Body of pancreas (tissue), 4 donors: ENCODE results near the gene USP54. TPM values are rescaled to one million over a fixed set of nuclear protein-coding genes. Genes with fewer than 3 reads are reported as not detected.

Experiments used
- ATAC-seq: fragments of 150-250 bp; one replicate; pipeline ENCODE4 v1.9.1; 2016
- DNase-seq, 4 donors: peaks; one replicate each; pipeline ENCODE4 v3.0.0-alpha.2; 2019
- H3K27ac ChIP-seq, 4 donors: fragments of 200-600 bp; sonication (generic); 1 replicate in 3 of 4; 2 replicates in 1 of 4; pipeline versions ENCODE4 v1.5.1 to v1.6.1; 2016 to 2019; ENCODE audit warnings: mild to moderate bottlenecking in 1 of 4, mixed read lengths in 1 of 4, moderate library complexity in 1 of 4
- H3K27me3 ChIP-seq, 2 donors: fragments of 200-600 bp; sonication (generic); one replicate each; pipeline ENCODE4 v1.6.0; 2016; ENCODE audit warnings: mild to moderate bottlenecking in 1 of 2
- H3K36me3 ChIP-seq, 2 donors: fragments of 200-600 bp; sonication (generic); replicated peaks in 1 of 2; 2 replicates each; pipeline ENCODE4 v1.5.1; 2016; ENCODE audit warnings: low read depth in 2 of 2; ENCODE audit not compliant: insufficient read depth in 1 of 2
- H3K4me1 ChIP-seq: fragments of 200-600 bp; sonication (generic); one replicate; pipeline ENCODE4 v1.6.0; 2016
- H3K4me3 ChIP-seq, 2 donors: fragments of 200-600 bp; sonication (generic); 1 replicate in 1 of 2; 2 replicates in 1 of 2; pipeline ENCODE4 v1.5.1; 2016 to 2019
- H3K9me3 ChIP-seq, 3 donors: fragments of 200-600 bp; sonication (generic); 1 replicate in 2 of 3; 2 replicates in 1 of 3; pipeline ENCODE4 v1.5.1; 2016
- POLR2A ChIP-seq, 3 donors: fragments of 450-650 bp; IDR thresholded peaks; one replicate each; pipeline ENCODE4 v1.6.1; 2016; ENCODE audit warnings: antibody characterized with exemption in 3 of 3, mild to moderate bottlenecking in 2 of 3
- WGBS, 2 donors: methylation state at CpG; one replicate each; pipeline ENCODE4 v1.1.5; 2017; 5-methylcytosine and 5-hydroxymethylcytosine counted together
- intact Hi-C: fragments of 100-400 bp; cut with DNase I; formaldehyde crosslinking; loops from one replicate; pipeline ENCODE4 v1.15.1; 2023
- total RNA-seq, 2 donors: library from RNA; depleted of rRNA; stranded (reverse); fragments of >200 nt; gene quantifications; one replicate each; pipeline ENCODE4 v1.1.0, GENCODE V29; 2016
- TF ChIP-seq, protein P1 (sequence below), 7 experiments: fragments of 450-650 bp in 4 of 7; fragments of 200-600 bp in 3 of 7; sonication (generic) in 3 of 7; IDR thresholded peaks; one replicate each; pipeline ENCODE4 v1.5.1; 2016 to 2019; ENCODE audit warnings: antibody characterized with exemption in 7 of 7

Gene USP54
- total RNA-seq, 2 donors from 2014 or later, result 20.4 to 25.4 TPM

DNA sequence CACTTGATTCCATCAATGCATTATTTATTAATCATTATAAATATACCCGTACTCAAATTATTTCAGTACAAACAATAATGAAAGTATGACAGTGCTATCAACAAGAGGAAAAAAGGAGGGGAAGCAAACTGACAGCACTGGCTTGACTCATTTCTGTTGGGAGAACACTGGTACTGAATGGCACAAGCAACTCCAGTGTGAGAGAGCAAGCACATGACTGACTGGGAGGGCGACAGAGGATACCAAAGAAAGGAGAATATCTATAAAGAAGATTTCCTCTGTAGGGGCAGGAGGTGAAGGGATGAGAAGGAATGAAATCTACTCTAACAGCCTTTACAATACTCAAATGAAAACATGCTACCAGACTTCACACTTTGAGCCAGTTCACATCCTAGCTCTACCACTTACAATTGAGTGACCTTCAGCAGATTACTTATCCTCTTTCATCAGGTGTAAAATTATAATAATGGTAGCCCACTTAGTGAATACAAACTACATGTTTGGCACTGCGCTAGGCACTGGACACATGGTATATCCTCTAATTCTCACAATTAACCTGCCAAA, 1.5 kb downstream of the USP54 start:
- Histone ChIP-seq H3K36me3 (no peaks in the 10 kb centered on the region), H3K4me1 (peaks cover 74% of the 10 kb centered on the region), H3K27me3 (no peaks in the 10 kb centered on the region), H3K9me3 (no peaks in the 10 kb centered on the region), H3K27ac (no peak overlapping the region), H3K4me3 (no peak overlapping the region)
- DNase-seq (peak in 1 of 4 donors; percentile 14), ATAC-seq (no peak)
- TF ChIP-seq, protein P1, sequence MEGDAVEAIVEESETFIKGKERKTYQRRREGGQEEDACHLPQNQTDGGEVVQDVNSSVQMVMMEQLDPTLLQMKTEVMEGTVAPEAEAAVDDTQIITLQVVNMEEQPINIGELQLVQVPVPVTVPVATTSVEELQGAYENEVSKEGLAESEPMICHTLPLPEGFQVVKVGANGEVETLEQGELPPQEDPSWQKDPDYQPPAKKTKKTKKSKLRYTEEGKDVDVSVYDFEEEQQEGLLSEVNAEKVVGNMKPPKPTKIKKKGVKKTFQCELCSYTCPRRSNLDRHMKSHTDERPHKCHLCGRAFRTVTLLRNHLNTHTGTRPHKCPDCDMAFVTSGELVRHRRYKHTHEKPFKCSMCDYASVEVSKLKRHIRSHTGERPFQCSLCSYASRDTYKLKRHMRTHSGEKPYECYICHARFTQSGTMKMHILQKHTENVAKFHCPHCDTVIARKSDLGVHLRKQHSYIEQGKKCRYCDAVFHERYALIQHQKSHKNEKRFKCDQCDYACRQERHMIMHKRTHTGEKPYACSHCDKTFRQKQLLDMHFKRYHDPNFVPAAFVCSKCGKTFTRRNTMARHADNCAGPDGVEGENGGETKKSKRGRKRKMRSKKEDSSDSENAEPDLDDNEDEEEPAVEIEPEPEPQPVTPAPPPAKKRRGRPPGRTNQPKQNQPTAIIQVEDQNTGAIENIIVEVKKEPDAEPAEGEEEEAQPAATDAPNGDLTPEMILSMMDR (IDR thresholded peaks at IDR 0.05), result no peak
- TF ChIP-seq POLR2A (IDR thresholded peaks at IDR 0.05), result no peak
- intact Hi-C loops, result no loop called here
- 71% methylated on average over 3 of the region's 3 CpGs for WGBS, 2 donors

DNA sequence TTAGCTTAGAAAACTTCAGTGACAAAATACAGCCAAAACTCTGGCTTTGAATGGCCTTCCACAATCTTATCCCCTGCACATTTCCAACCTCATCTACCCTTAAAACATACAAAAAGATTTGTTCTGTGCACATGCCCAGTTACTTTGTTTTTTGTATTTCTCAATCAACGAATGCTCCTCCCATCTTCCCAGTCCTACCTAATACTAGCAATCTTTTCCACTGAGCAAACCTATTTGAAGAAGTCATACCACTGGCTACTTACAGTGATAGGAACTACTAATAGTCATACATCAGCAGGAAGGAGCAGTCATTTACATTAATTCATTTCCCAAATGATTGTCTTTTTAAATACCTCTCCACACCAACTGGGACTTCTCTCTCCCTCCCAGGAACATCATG, 2.5 kb downstream of the USP54 start:
- DNase-seq, result no peak
- Histone ChIP-seq H3K36me3 (no peaks in the 10 kb centered on the region), H3K27me3 (no peaks in the 10 kb centered on the region), H3K9me3 (no peaks in the 10 kb centered on the region), H3K4me3 (no peak overlapping the region), H3K4me1 (peaks cover 74% of the 10 kb centered on the region), H3K27ac (peak overlapping the region in 2 of 4 donors; percentile 24 to 47)
- TF ChIP-seq POLR2A (IDR thresholded peaks at IDR 0.05), result no peak
- 58 to 59% methylated on average over 1 of the region's 1 CpG for WGBS, 2 donors
- intact Hi-C loops, result no loop called here
- ATAC-seq, result no peak

GRCh38 chr10:73586583-73586984, 4.6 kb downstream of the USP54 start:
- Histone ChIP-seq H3K27me3 (no peaks in the 10 kb centered on the region), H3K4me3 (no peak overlapping the region), H3K4me1 (peaks cover 63% of the 10 kb centered on the region), H3K9me3 (no peaks in the 10 kb centered on the region), H3K27ac (peak overlapping the region; percentile 60 to 71 (median 66)), H3K36me3 (no peaks in the 10 kb centered on the region)
- intact Hi-C loops, result no loop called here
- peak; percentile 94 for ATAC-seq
- TF ChIP-seq, protein P1 (IDR thresholded peaks at IDR 0.05), result no peak
- no peak for TF ChIP-seq POLR2A (IDR thresholded peaks at IDR 0.05)
- 0 to 3% methylated on average over 1 of the region's 1 CpG for WGBS, 2 donors
- DNase-seq, result peak; percentile 54 to 76 (median 62)

GRCh38 chr10:73585327-73585726, 5.8 kb downstream of the USP54 start:
- H3K36me3 ChIP-seq, result no peaks in the 10 kb centered on the region
- TF ChIP-seq, protein P1 (IDR thresholded peaks at IDR 0.05), result no peak
- TF ChIP-seq POLR2A (IDR thresholded peaks at IDR 0.05), result no peak
- intact Hi-C loops, result no loop called here
- no peak overlapping the region for H3K4me3 ChIP-seq
- peaks cover 51% of the 10 kb centered on the region for H3K4me1 ChIP-seq
- no peak for ATAC-seq
- no peaks in the 10 kb centered on the region for H3K27me3 ChIP-seq
- no peaks in the 10 kb centered on the region for H3K9me3 ChIP-seq
- H3K27ac ChIP-seq, result no peak overlapping the region
- no peak for DNase-seq
- WGBS, 2 donors, result 92 to 96% methylated on average over 3 of the region's 3 CpGs

DNA sequence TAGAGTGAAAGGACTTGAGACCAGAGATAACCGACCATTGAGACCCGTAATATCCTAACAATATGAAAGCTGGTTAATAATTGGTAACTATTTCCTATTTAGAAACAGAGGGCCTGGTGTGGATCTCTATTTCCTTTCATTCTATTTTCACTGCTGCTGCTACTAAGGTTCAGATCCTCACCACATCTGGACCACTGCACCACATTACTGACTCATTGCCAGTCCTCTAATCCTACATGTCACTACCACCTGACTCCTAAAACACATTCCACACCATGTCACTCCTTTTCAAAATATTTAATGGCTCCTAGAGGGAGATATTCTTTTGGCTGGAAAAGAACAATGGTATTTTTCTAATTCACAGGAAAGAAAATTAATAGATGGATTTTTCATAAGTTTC, 6.4 kb downstream of the USP54 start:
- H3K36me3 ChIP-seq, result no peaks in the 10 kb centered on the region
- H3K27ac ChIP-seq, result no peak overlapping the region
- no peak overlapping the region for H3K4me3 ChIP-seq
- no peak for TF ChIP-seq POLR2A (IDR thresholded peaks at IDR 0.05)
- TF ChIP-seq, protein P1 (IDR thresholded peaks at IDR 0.05), result no peak
- no peaks in the 10 kb centered on the region for H3K9me3 ChIP-seq
- H3K27me3 ChIP-seq, result no peaks in the 10 kb centered on the region
- H3K4me1 ChIP-seq, result peaks cover 46% of the 10 kb centered on the region
- no peak for ATAC-seq
- intact Hi-C loops, result no loop called here
- WGBS, 2 donors, result 86 to 93% methylated on average over 2 of the region's 2 CpGs
- no peak for DNase-seq
